ENCODE data around the gene YIPF1. TPM values are rescaled to one million over a fixed set of nuclear protein-coding genes. Genes with fewer than 3 reads are reported as not detected.

Gene YIPF1
- total RNA-seq, 1 experiment from 2014 or later = 21.9 TPM

GRCh38 chr1:53860967-53861411 is 28.6 kb downstream of the YIPF1 start (continued):
- TF ChIP-seq USF1 (CRISPR knock-in tag; IDR thresholded peaks at IDR 0.05) = no peak
- TF ChIP-seq MXD4 (CRISPR knock-in tag; IDR thresholded peaks at IDR 0.05; ENCODE audit: borderline replicate concordance) = no peak
- TF ChIP-seq TP53 (CRISPR knock-in tag; IDR thresholded peaks at IDR 0.05) = no peak
- TF ChIP-seq, protein P1, sequence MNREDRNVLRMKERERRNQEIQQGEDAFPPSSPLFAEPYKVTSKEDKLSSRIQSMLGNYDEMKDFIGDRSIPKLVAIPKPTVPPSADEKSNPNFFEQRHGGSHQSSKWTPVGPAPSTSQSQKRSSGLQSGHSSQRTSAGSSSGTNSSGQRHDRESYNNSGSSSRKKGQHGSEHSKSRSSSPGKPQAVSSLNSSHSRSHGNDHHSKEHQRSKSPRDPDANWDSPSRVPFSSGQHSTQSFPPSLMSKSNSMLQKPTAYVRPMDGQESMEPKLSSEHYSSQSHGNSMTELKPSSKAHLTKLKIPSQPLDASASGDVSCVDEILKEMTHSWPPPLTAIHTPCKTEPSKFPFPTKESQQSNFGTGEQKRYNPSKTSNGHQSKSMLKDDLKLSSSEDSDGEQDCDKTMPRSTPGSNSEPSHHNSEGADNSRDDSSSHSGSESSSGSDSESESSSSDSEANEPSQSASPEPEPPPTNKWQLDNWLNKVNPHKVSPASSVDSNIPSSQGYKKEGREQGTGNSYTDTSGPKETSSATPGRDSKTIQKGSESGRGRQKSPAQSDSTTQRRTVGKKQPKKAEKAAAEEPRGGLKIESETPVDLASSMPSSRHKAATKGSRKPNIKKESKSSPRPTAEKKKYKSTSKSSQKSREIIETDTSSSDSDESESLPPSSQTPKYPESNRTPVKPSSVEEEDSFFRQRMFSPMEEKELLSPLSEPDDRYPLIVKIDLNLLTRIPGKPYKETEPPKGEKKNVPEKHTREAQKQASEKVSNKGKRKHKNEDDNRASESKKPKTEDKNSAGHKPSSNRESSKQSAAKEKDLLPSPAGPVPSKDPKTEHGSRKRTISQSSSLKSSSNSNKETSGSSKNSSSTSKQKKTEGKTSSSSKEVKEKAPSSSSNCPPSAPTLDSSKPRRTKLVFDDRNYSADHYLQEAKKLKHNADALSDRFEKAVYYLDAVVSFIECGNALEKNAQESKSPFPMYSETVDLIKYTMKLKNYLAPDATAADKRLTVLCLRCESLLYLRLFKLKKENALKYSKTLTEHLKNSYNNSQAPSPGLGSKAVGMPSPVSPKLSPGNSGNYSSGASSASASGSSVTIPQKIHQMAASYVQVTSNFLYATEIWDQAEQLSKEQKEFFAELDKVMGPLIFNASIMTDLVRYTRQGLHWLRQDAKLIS (CRISPR knock-in tag; IDR thresholded peaks at IDR 0.05; ENCODE audit: borderline replicate concordance) = no peak
- TF ChIP-seq, protein P2, sequence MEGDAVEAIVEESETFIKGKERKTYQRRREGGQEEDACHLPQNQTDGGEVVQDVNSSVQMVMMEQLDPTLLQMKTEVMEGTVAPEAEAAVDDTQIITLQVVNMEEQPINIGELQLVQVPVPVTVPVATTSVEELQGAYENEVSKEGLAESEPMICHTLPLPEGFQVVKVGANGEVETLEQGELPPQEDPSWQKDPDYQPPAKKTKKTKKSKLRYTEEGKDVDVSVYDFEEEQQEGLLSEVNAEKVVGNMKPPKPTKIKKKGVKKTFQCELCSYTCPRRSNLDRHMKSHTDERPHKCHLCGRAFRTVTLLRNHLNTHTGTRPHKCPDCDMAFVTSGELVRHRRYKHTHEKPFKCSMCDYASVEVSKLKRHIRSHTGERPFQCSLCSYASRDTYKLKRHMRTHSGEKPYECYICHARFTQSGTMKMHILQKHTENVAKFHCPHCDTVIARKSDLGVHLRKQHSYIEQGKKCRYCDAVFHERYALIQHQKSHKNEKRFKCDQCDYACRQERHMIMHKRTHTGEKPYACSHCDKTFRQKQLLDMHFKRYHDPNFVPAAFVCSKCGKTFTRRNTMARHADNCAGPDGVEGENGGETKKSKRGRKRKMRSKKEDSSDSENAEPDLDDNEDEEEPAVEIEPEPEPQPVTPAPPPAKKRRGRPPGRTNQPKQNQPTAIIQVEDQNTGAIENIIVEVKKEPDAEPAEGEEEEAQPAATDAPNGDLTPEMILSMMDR (IDR thresholded peaks at IDR 0.05) = peak; percentile 57

- Mint-ChIP-seq H3K4me1 (no peaks in the 10 kb centered on the region), H3K27ac (no peak overlapping the region), H3K4me3 (no peak overlapping the region), H3K36me3 (peaks cover 7% of the 10 kb centered on the region; the same call in 1 of the 2 replicates), H3K9me3 (no peaks in the 10 kb centered on the region; the same call in 1 of the 2 replicates), H3K27me3 (ENCODE audit: low read depth) (no peaks in the 10 kb centered on the region; the same call in 1 of the 2 replicates)
- ATAC-seq = no peak
- no peak for DNase-seq (ENCODE audit: low spot score)
- ChIA-PET CTCF (interaction anchor here (0.8 to 2.2 kb wide), 2 partner anchors 9 to 108 kb away, joined by 3 to 15 read pairs; no protein-coding TSS in a partner anchor), POLR2A (no interaction called here)
- TF ChIP-seq NFYB (CRISPR knock-in tag; conservative IDR thresholded peaks at IDR 0.05; ENCODE audit: low read depth) = no peak
These were observed 37.9 kb downstream of the YIPF1 start for GRCh38 chr1:53851571-53852285.

GRCh38 chr1:53850082-53850673 is 39.4 kb downstream of the YIPF1 start:
- ChIA-PET CTCF (interaction anchor here (1.2 to 2.2 kb wide), 2 partner anchors 11 to 12 kb away, joined by 4 to 15 read pairs; partner anchors contain the start of gene NDC1), POLR2A (no interaction called here)
- Mint-ChIP-seq H3K9me3 (peaks cover 2% of the 10 kb centered on the region; the same call in 1 of the 2 replicates), H3K36me3 (peaks cover 7% of the 10 kb centered on the region; the same call in 1 of the 2 replicates), H3K27me3 (ENCODE audit: low read depth) (no peaks in the 10 kb centered on the region; the same call in 1 of the 2 replicates), H3K27ac (no peak overlapping the region), H3K4me3 (no peak overlapping the region), H3K4me1 (no peaks in the 10 kb centered on the region)
- DNase-seq (ENCODE audit: low spot score) (no peak), ATAC-seq (no peak)
- no peak for TF ChIP-seq E2F5 (CRISPR knock-in tag; IDR thresholded peaks at IDR 0.05)
- no peak for TF ChIP-seq TP53 (CRISPR knock-in tag; IDR thresholded peaks at IDR 0.05)
- TF ChIP-seq PREB (CRISPR knock-in tag; IDR thresholded peaks at IDR 0.05; ENCODE audit: borderline replicate concordance) = no peak
- no peak for TF ChIP-seq ZNF512 (CRISPR knock-in tag; IDR thresholded peaks at IDR 0.05; ENCODE audit: borderline replicate concordance)
- TF ChIP-seq JUN (CRISPR knock-in tag; IDR thresholded peaks at IDR 0.05) = no peak
- TF ChIP-seq, protein P3, sequence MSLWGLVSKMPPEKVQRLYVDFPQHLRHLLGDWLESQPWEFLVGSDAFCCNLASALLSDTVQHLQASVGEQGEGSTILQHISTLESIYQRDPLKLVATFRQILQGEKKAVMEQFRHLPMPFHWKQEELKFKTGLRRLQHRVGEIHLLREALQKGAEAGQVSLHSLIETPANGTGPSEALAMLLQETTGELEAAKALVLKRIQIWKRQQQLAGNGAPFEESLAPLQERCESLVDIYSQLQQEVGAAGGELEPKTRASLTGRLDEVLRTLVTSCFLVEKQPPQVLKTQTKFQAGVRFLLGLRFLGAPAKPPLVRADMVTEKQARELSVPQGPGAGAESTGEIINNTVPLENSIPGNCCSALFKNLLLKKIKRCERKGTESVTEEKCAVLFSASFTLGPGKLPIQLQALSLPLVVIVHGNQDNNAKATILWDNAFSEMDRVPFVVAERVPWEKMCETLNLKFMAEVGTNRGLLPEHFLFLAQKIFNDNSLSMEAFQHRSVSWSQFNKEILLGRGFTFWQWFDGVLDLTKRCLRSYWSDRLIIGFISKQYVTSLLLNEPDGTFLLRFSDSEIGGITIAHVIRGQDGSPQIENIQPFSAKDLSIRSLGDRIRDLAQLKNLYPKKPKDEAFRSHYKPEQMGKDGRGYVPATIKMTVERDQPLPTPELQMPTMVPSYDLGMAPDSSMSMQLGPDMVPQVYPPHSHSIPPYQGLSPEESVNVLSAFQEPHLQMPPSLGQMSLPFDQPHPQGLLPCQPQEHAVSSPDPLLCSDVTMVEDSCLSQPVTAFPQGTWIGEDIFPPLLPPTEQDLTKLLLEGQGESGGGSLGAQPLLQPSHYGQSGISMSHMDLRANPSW (CRISPR knock-in tag; conservative IDR thresholded peaks at IDR 0.05; ENCODE audit: low read depth) = no peak
- TF ChIP-seq EMX1 (CRISPR knock-in tag; IDR thresholded peaks at IDR 0.05) = no peak
- TF ChIP-seq, protein P1 (CRISPR knock-in tag; IDR thresholded peaks at IDR 0.05; ENCODE audit: borderline replicate concordance) = no peak
